Myocyte (in vitro differentiated cells): Measurements from ENCODE around the gene THEMIS. TPM values are rescaled to one million over a fixed set of nuclear protein-coding genes. Genes with fewer than 3 reads are reported as not detected.
"Not testable (repeated sequence)": the region's sequence is repeated elsewhere in the genome, so short reads cannot be mapped to it uniquely, and the experiment has no call there.

Source experiments
- DNase-seq: peaks from one replicate; pipeline ENCODE4 v3.0.0-alpha.2; 2012; ENCODE audit warnings: low read depth
- total RNA-seq: library from RNA; depleted of rRNA; stranded (reverse); fragments of >200 nt; gene quantifications from 2 replicates; pipeline ENCODE4 v1.2.3, GENCODE V29; 2014

THEMIS gene
- total RNA-seq, 1 donor from 2014 or later: not detected

DNA sequence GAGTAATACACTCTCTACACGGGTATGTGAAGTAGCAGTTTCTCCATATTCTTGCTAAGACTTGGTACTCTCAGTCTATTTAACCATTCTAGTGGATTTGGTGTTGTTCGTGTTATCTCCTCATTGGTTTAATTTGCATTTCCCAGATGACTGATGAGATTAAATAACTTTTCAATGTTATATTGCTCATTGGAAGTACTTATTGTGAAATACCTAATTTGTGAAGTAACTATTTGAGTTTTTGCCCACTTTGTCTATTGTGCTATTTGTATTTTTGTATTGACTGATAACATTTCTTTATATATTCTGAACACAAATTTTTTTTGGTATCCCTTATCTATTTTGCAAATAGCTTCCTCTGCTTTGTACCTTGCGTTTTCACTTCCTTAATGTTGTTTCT lies 167.9 kb downstream of the THEMIS start:
- no peak for DNase-seq

DNA sequence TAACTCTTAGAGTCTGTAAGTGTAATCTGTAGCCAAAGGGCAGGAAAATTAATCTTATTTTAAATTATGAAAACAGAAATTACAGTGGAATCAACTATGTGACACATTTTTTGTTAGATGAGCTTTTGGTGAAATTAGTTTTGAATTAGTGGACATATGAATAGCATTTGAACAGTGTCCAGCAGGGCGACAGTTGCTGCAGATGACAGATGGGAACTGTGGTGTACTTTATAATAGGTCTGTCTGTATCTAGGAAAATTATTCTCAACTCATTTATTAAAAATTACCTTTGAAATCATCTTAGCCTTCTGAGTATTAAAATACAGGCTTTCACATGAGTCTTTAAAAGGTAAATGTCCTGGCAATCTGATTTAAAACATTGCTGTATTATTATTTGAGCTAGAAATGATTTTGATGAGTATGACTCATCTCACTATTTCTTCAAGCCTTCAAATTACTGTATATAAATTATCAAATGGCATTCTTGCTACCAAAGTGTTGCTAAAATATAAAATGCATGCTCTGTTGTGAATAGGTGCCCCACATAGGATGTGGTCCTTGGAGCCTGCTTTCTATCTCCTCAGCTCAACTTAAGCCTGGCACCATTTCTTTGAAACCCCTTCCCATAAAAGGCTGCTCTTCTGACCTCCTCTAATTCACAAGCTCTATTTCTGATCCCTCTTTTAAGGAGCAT lies 173.5 kb downstream of the THEMIS start:
- DNase-seq: no peak

DNA sequence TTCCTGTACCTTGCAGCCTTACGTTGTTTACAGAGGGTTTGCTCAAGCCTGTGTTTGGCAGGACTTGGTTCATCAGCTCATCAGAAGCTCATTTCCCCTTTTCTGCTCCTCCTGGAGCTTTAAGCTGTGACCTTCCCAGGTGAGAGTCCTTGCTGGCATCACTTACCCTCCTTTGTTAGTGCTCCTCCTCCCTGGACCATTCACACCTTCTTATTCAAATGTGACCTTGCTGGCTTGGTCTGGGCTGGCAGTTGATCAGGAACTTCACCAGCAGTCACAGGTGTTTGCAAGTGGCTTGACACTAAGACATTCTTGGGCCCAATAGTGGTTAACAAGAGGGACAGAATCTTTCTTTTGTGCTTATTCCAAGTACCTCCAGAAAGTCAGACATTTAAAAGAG lies 175.0 kb downstream of the THEMIS start:
- DNase-seq: no peak

DNA sequence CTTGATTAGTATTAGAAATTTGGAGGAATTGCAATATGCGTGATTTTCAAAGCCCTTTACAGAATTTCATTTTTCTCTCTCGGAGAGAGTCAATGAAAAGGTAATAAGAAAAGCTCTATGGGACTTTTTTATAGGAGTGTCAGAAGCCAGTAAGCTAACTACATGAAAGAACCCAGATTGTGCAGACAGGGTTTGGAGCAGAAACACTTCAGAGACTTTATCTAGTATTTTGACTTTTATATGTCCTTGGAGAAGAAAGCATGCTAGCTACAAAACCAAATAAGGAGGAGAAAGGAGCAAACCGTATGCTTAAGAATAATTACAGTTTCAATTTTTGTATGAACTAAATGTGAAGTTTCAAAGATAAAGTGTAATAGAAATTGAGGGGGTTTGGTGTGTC lies 182.2 kb downstream of the THEMIS start:
- no peak for DNase-seq

DNA sequence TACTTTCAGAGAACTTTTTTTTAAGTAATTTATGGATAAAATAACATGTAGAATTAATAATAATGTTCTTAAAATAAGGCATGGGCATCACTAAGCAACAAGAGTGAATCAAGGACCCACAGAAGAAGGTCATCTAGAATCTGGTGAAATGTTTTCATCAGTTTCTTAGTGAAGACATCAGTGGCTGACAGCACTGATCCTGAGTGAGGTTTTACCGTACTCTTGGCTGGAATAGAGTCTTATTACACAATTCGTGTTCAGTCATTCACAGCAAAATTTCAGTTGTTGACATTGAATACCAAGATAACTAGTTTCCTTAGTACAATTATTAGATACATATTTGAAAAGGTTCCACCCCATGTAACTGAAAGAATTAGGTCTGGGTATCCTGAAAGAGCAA lies 183.5 kb downstream of the THEMIS start:
- DNase-seq: no peak

DNA sequence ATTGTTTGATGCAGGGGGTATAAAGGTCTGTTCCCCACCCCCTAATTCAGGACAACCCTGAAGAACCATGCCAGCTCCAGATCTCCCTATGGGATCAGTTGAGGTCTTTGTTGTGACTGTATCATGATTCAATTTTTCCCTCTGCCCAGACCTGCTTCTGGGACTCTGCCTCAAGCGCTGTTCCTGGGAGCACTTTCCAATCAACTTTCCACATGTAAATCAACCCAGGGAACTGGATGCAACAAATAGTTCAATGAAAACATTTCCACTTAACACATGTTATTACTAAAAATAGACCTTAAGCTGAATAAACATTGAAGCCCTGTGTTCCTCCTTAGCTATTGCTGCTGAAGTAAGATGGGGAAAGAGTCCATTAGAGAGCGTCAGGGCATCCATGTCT lies 184.4 kb downstream of the THEMIS start:
- peak; percentile 17 for DNase-seq

DNA sequence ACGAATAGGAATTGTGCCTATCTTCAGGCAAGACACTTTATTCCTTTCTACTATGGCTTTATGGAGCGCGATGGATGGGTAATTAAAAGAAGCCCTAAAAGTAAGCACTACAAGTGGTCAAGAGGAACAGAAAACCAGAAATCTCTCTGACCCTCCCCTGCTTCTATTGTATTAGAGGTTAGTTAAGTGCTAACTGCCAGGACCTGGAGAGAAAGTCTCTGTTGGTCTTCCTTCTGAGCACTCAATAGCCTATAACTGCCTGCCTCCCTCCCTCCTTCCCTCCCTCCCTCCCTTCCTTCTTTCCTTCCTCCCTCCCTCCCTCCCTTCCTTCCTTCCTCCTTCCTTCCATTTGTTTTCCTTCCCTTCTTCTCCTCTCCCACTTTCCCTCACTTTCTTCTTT lies 190.2 kb downstream of the THEMIS start:
- no peak for DNase-seq

DNA sequence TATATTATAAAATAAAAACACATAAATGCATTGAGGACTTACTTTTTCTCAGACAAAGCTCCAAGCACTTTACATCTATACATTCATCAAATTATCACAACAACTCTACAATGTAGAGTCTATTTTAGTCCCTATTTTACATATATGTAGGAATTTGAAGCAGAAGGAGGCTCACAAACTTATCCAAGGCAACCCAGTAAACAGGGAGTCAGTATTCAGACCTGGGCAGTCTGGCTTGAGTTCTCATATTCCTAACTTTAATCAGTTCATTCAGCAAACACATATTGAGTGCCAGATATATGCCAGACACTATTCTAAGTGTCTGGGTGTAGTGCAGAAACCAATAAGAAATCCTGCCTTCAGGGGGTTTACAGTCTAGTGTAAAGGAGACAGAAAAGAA lies 194.6 kb downstream of the THEMIS start:
- DNase-seq: no peak

DNA sequence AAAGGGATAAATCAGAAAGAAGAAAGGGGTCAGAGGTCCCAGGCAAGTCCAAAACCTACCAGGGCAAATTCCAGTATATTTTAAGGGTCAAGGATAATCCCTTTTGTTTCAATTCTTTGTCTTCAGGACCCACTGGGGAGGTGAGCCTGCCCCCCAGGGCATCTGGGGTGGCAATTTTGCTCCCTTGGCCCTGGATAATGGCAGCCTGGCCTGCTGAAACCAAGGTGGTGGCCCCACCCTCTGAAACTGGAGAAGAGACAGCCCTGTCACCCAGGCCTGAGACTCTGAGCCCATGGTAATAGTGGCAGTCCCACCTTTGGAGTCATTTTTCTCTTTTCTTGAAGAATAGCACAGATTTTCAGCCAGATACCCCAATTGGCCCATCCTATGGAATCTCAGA lies 205.8 kb downstream of the THEMIS start:
- no peak for DNase-seq

DNA sequence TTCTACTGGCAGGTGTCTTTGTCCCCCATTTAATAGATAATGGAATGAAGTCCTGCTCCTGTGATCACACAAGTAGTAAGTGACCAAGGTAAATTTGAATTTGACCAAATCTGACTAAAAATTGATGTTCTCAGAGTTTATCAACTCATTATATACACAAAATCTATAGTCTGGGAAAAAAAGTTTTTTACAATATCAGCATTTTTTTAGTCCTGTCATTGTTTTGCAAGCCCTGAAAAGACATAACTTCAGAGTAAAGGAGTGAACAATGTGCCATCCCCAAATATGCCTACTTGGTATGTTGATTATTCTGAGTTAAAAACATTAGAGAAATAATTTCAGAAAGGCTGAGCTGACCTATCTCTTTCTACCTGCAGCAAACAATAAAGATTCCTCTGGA lies 209.7 kb downstream of the THEMIS start:
- no peak for DNase-seq

DNA sequence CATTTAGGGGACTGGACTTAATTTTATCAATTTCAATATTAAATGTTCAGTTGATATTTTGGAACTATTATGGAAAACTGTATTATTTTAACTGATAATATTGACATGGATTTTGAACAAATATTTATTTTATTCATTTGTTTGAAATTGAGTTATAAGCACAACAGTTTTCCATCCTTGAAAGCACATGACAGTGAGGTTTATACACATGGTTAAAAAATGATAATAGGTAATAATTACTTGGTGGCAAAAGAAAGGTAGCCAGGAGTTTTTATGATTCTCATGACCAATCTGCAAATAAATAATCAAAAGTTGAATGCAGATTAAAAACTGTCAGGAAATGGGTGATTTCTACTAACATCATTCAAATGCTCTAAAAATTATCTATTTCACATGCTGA lies 210.3 kb downstream of the THEMIS start:
- DNase-seq: no peak

DNA sequence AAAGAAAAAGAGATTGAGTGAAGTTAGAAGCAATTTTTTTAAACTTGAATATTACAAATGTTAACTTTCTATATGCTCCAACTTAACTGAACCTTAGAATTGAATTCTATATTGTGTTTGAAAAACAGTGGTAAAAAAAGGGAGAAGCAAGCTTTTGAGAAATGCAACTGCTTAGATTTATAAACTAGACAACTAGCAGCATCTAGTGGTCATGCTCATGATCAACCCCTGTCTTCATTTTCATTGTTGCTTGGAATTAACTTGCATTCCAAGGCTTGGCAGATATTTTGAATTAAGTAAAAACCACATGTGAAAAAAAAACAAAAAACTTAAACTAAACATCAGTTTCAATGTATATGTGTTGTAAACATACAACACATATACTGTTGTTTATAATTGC lies 210.8 kb downstream of the THEMIS start:
- DNase-seq: peak; percentile 19

DNA sequence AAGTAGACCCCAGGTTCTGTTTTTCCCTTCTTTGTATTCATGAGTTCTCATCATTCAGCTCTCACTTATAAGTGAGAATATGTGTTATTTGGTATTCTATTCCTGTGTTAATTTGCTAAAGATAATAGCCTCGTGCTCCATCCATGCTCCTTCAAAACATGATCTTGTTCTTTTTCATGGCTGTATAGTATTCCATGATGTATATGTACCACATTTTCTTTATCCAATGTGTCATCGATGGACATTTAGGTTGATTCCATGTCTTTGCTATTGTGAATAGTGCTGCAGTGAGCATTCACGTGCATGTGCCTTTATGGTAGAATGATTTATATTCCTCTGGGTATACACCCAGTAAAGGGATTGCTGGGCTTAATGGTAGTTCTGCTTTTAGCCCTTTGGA lies 213.4 kb downstream of the THEMIS start:
- DNase-seq: not testable (repeated sequence)

DNA sequence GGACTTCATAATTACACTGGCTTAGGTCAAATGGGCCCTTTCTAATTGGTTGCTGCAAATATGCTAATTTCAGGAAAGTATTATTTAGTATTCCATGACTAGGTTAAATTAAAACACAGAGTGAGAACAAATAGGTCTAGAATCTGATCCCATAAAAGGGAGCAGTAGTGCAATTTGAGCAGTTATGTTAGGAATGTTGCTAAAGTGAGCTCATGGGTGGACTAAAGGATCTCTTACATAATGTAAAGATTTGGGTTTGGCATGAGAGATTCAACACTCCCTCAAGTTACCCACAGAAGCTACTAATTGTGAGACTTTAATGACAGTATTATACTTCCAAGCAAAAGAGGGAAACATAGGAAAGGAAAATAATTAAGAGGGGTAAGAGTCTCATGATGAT lies 214.8 kb downstream of the THEMIS start:
- no peak for DNase-seq

DNA sequence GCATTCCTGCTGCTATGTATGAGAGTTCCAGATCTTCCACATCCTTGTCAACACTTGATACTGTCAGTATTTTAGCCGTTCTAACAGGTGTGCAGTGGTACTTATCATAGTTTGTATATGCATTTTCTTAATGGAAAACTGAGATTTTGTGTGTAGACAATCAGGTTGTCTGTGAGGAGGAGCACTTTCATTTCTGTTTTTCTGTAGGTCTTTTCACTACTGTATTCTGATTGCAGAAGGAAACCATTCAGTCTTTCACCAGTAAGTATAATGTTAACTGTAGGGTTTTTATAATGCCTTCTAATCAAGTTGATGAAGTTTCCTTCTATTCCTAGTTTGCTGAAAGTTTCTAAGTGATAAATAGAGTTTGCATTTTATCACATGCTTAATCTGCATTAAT lies 216.4 kb downstream of the THEMIS start:
- DNase-seq: no peak
